Stimulated activated CD4-positive, alpha-beta T cell treated with anti-CD3 and anti-CD28 coated beads, Interleukin-12 subunit alpha, Interleukin-12 subunit beta, amount 100 ng/mL, for 24 hours (primary cell): ENCODE results near the gene SYNCRIP.
"Not testable (repeated sequence)": the region's sequence is repeated elsewhere in the genome, so short reads cannot be mapped to it uniquely, and the experiment has no call there.

Experiments used
- DNase-seq, 2 experiments: peaks; one replicate each; pipeline ENCODE4 v3.0.0-alpha.2; 2020; ENCODE audit warnings: low read depth in 2 of 2

SYNCRIP gene

GRCh38 chr6:85669735-85670194 lies 27.1 kb upstream of the SYNCRIP start:
- no peak for DNase-seq

DNA sequence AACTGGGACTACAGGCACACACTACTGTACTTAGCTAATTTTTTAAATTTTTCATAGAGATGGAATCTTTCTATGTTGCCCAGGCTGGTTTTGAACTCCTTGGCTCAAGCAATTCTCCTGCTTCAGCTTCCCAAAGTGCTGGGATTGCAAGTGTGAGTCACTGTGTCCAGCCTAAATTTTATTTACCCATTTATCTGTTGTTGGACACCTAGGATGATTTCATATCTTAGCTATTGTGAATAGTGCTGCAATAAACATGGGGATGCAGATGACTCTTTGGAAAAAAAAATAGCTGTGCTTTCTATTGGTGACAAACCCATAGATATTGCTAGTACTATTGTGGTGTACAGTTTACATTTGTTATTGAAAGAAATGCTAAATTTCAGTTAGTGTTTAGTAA lies 19.6 kb upstream of the SYNCRIP start:
- DNase-seq, result no peak

DNA sequence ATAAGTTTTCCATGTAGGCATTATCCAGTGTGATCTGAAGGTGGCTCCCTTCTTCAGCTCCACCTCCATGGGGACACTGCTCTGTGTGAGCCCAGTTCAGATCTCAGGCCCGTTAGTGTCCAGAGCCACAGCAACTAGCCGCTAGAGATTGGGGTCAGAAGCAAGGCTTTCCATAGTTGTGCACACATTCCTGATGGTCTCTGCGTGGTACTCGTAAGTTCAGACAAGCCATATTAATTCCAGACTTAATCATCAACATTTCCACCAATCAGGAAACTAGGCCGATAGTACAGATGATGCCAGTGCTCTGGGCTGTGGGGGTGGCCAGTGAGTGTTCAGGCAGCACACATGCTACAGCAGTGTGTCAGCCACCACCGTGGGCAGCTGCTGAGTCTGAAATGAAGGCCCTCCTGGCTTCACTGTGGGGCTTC lies 17.5 kb upstream of the SYNCRIP start:
- no peak for DNase-seq

DNA sequence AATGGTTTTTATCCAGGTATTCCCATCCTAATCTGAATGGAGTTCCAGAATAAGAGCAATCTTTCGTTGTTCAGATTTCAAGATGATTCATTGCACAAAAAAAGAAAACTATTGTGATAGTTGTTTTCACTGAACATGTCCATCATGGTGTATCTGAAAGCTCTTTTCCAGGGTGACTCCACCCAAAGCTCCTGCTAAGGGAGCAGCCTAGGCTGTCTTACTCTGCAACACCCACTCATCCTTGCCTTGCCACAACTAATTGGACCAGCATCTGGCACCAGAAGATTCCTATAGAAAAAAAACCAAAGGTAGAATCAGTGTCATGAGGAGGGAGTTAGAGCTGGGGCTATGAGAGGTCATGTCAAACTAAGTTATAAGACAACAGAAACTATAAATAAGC lies 7.9 kb upstream of the SYNCRIP start:
- no peak for DNase-seq

GRCh38 chr6:85644279-85644762 lies 1.6 kb upstream of the SYNCRIP start:
- DNase-seq, result no peak

DNA sequence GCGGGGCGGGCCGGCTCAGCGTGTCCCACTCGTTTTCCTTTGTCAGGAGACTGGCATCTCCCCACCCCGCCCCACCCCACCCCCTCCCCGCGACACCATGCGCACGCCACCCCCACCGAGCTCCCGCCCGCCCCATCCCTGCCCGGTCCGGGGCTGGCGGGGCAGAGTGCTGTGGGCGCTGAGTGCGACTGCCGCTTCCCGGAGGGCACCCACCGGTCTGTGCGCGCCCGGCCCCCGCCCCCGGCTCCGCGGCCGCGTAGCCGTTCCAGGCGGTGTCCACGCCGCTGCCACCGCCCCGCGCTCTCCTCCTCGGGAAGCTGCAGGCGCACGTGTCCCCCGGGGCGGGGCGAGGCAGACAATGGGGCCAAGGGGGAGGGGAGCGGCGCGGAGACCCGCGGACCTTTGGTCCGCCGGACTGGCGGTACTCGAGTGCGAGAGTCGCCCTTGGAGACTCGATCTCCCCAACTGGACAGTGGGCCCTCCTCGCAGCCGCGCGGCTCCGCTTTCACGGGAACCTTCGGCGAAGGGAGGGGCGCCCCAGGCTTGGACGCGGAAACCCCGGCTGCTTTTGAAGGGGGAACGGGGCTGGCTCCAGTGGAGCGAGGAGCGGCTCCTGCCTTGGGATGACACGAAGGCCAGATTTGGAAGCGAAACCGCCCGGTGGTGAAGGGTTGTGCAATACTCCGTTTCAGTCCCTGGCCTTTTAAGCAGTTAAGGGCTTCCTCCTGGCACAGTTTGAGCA lies 1.0 kb upstream of the SYNCRIP start:
- peak; percentile 52 to 70 for DNase-seq

DNA sequence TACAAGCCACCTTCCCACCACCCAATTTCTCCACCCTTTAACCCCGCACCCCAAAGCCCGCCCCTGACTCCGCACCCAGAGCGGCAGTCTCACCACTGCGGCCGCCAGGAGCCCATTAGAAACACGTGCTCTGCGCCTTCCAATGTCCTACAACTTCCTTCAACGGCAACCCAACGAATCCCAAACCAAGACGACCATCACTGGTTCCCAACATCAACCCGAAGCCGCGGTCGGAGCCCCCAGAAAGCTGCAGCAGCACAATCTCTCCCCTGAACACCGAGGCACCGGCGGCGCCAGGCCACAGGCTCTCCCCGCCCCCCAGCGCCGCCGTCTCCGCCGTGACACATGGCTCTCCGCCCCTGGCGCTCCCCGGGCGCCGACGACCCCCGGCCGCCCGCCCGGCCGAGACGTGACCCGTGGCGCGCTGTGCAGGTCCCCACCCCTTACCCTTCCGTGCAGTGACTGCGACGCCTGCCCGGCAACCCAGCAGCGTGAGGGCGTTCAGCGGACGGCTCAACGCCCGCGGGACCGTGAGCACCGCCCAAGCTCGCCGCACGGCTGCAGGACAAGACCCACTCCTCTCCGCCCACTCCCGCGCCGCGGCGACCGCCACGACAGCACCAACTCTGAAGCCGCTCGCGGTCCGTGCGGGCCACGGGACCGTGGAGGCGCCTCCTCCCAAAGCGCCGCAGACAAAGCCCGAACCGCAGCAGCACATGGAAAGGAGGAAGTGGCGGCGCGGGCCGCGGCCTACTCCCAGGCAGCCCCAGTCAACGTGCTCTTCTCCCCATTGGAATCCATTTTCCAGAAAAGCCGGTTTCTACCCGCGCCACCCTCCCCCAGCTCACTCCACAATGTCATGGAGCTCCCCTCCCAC lies 551 bp downstream of the SYNCRIP start:
- DNase-seq, result peak; percentile 25 to 43

GRCh38 chr6:85641522-85641896 lies 1.2 kb downstream of the SYNCRIP start:
- peak in 1 of 2 experiments; percentile 11 for DNase-seq

DNA sequence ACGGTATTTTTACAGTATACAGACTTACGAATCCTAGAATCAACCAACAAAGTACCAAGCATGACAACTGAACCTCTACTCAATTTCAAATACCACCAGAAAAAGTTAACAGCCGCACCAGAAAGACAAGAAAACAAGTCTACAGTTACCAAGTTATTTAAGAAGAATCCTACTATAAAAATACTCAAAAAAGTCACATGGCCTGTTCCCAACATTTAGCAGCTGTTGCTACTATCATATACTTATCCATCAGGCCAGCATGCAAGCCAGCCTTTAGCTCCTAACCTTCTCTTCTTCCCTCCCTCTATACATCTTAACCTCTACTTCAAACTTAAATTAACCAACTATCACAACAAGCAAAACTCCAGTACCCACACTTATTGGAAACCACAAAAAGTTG lies 1.9 kb downstream of the SYNCRIP start:
- DNase-seq, result no peak

DNA sequence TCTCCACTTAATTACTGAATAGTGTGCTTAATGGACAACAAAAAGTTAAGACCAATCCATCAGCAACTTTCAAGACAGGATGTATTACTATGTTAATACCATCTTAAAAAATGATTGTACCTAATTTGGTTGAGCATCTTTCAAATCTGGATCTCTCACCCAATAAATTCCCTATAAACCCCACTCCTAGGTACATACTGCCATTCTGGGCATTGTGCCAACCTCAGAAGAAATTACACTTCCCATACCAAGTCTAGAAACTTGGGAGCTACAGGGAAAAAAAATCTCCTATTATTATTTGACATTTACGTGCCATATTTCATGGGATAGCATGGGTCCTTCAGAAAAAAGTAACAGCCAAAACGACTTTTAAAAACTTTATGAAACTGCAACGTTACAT lies 5.1 kb downstream of the SYNCRIP start:
- DNase-seq, result no peak

DNA sequence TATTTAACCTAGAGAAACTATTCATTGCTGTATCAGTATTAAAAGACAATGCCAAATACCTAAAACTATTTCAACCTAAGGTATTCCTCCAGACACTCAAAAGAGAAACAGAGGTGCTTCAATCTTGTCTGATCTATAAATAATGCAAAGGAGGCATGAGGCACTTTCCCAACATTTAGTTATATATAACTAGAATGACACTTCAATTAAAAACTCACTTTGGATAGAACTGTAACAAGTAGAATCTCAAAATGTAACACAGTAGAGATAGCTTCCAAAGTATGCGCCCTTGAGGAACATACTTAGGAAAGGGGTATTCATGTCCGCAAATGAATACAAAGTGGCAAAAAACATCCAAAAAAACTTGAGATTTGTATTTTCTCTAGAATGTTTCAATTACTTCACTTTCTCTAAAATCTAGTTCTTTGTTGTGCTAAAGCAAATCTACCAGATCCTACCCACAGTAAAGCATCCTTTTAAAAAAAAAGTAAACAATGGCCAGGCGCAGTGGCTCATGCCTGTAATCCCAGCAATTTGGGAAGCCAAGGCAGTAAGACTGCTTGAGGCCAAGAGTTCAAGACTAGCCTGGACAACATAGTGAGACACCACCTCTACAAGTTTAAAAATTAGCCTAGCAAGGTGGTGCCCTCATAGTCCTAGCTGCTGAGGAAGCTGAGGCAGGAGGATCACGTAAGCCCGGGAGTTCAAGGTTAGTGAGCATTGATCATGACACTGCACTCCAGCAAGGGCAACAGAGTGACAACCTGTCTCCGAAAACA lies 10.3 kb downstream of the SYNCRIP start:
- no peak for DNase-seq

GRCh38 chr6:85631117-85631516 lies 11.6 kb downstream of the SYNCRIP start:
- not testable (repeated sequence) for DNase-seq

GRCh38 chr6:85628353-85628752 lies 14.3 kb downstream of the SYNCRIP start:
- DNase-seq, result no peak

DNA sequence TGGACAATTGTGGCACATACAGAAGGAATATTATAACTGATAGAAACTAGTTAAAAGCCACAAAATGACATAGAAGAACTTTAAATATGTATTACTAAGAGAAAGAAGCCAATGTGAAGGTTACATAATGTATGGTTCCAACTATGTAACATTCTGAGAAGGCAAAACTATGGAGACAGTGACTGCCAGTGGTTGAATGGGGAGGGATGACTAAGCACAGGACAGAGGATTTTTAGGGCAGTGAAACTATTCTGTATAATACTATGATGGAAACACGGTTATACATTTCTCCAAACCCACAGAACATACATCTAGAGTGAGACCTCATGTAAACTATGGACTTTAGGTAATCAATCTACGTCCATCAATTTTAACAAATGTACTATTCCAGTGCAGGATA lies 22.4 kb downstream of the SYNCRIP start:
- no peak for DNase-seq

- no peak for DNase-seq
These were observed 27.9 kb downstream of the SYNCRIP start for GRCh38 chr6:85614780-85615179.

- no peak for DNase-seq
These were observed 29.8 kb downstream of the SYNCRIP start for GRCh38 chr6:85612690-85613474.

- no peak for DNase-seq
These were observed 32.3 kb downstream of the SYNCRIP start for GRCh38 chr6:85610182-85610895.

DNA sequence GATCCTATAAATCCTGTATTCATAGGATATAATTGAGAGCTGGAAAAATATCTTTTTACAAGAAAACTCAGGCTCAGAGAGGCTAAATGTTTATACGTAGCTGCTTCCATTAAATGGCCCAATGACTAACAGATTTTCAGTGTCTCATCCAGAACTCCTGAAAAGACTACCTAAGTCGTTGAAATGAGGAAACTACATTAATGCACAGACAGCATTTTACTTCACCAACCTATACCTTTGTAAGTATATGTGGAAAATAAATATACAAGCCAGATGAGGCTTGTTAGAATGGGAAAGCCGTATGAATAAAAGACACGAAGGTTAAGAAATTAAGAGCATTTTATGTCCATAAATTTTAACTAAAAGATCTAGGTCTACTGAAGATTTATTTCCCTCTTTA lies 40.6 kb downstream of the SYNCRIP start:
- no peak for DNase-seq

DNA sequence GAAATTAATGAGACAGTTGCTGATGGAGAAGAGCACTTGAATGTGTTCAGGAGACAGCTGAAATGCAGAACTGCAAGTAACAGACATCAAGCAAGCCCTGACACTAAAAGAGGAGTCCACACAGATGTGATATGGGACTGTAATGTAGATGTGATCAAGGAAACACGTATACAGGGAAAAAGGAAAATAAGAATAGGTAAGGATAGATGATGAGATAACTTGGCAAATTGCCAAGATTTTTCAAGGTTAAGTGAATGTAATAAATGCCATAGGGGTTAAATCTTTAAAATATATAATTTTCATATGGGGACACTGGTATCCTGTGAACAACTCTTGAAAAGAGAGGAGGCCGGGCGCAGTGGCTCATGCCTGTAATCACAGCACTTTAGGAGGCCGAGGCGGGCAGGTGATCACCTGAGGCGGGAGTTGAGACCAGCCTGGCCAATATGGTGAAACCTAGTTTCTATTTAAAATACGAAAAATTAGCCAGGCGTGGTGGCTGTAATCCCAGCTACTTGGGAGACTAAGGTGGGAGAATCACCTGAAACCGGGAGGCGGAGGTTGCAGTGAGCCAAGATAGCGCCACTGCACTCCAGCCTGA lies 41.9 kb downstream of the SYNCRIP start:
- DNase-seq, result no peak
